PFSK-1 (cell line): ENCODE data around the gene GSTT2B.

ENCODE experiments used
- POLR2AphosphoS5 ChIP-seq: IDR thresholded peaks from 2 replicates; pipeline ENCODE4 v1.6.1; 2012; ENCODE audit warnings: low read depth, mild to moderate bottlenecking, control low read depth, low read length, moderate library complexity
- SIN3A ChIP-seq: IDR thresholded peaks from 2 replicates; pipeline ENCODE4 v1.6.1; 2012; ENCODE audit warnings: mild to moderate bottlenecking, low read length, moderate library complexity, borderline replicate concordance; ENCODE audit not compliant: insufficient read depth
- TAF1 ChIP-seq: IDR thresholded peaks from 2 replicates; pipeline ENCODE4 v1.6.1; 2012; ENCODE audit warnings: low read length, control low read depth, borderline replicate concordance; ENCODE audit not compliant: insufficient read depth
- TF ChIP-seq, protein P1 (sequence below), 2 experiments: IDR thresholded peaks; 2 replicates each; pipeline versions ENCODE4 v1.6.1 to v1.8.0; 2011 to 2012; ENCODE audit warnings: low read depth in 2 of 2, low read length in 2 of 2, control low read depth in 1 of 2, inconsistent platforms in 1 of 2, mild to moderate bottlenecking in 1 of 2, moderate library complexity in 1 of 2; ENCODE audit not compliant: insufficient read depth in 1 of 2

GRCh38 chr22:23913661-23914353 is 47.2 kb downstream of the GSTT2B start:
- TF ChIP-seq POLR2AphosphoS5 (peak; percentile 95), TAF1 (no peak), SIN3A (no peak)
- TF ChIP-seq, protein P1, sequence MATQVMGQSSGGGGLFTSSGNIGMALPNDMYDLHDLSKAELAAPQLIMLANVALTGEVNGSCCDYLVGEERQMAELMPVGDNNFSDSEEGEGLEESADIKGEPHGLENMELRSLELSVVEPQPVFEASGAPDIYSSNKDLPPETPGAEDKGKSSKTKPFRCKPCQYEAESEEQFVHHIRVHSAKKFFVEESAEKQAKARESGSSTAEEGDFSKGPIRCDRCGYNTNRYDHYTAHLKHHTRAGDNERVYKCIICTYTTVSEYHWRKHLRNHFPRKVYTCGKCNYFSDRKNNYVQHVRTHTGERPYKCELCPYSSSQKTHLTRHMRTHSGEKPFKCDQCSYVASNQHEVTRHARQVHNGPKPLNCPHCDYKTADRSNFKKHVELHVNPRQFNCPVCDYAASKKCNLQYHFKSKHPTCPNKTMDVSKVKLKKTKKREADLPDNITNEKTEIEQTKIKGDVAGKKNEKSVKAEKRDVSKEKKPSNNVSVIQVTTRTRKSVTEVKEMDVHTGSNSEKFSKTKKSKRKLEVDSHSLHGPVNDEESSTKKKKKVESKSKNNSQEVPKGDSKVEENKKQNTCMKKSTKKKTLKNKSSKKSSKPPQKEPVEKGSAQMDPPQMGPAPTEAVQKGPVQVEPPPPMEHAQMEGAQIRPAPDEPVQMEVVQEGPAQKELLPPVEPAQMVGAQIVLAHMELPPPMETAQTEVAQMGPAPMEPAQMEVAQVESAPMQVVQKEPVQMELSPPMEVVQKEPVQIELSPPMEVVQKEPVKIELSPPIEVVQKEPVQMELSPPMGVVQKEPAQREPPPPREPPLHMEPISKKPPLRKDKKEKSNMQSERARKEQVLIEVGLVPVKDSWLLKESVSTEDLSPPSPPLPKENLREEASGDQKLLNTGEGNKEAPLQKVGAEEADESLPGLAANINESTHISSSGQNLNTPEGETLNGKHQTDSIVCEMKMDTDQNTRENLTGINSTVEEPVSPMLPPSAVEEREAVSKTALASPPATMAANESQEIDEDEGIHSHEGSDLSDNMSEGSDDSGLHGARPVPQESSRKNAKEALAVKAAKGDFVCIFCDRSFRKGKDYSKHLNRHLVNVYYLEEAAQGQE (IDR thresholded peaks at IDR 0.05; ENCODE audit: insufficient read depth in 1 of 2, low read depth in 2 of 2, low read length in 2 of 2) = no peak
